GM13977 (cell line): ENCODE results near the gene ARHGAP11A.

Source experiments
- DNase-seq: peaks from one replicate; pipeline ENCODE4 v3.0.0; 2012; ENCODE audit warnings: low spot score
- CTCF ChIP-seq: IDR thresholded peaks from 2 replicates; pipeline ENCODE4 v1.5.1; 2012; ENCODE audit warnings: mild to moderate bottlenecking, control low read depth; ENCODE audit not compliant: insufficient read depth; ENCODE audit errors: extremely low read depth, missing control alignments
- in situ Hi-C: fragments of 300-500 bp; cut with MboI; formaldehyde crosslinking; loops from one replicate; pipeline ENCODE4 v1.12.0; 2022; ENCODE audit warnings: low sequenced_read_pairs, low pct_unique_long_range_greater_than_20kb, mixed read lengths, inconsistent platforms; ENCODE audit not compliant: unreplicated experiment

ARHGAP11A gene

GRCh38 chr15:32649342-32649741 is 34.0 kb downstream of the ARHGAP11A start:
- in situ Hi-C loops: no loop called here
- DNase-seq: no peak
- TF ChIP-seq CTCF: peak; percentile 3

- in situ Hi-C loops: loop anchor here (25.0 kb wide), 1 partner anchor 186 kb away; no protein-coding TSS in a partner anchor
Measured at GRCh38 chr15:32651229-32651837, 36.0 kb downstream of the ARHGAP11A start.

GRCh38 chr15:32652178-32652577 is 36.9 kb downstream of the ARHGAP11A start:
- TF ChIP-seq CTCF: no peak

More at GRCh38 chr15:32651229-32651837, 36.0 kb downstream of the ARHGAP11A start:
- TF ChIP-seq CTCF: peak; percentile 96
- peak; percentile 70 for DNase-seq

GRCh38 chr15:32656091-32656490 is 40.8 kb downstream of the ARHGAP11A start:
- no peak for DNase-seq
- in situ Hi-C loops: loop anchor here (25.0 kb wide), 1 partner anchor 181 kb away; no protein-coding TSS in a partner anchor

More at GRCh38 chr15:32652178-32652577, 36.9 kb downstream of the ARHGAP11A start:
- in situ Hi-C loops: loop anchor here (25.0 kb wide), 1 partner anchor 185 kb away; no protein-coding TSS in a partner anchor
- DNase-seq: no peak

GRCh38 chr15:32656496-32656895 is 41.2 kb downstream of the ARHGAP11A start:
- in situ Hi-C loops: loop anchor here (25.0 kb wide), 1 partner anchor 181 kb away; no protein-coding TSS in a partner anchor
- no peak for DNase-seq
- TF ChIP-seq CTCF: no peak

More at GRCh38 chr15:32656091-32656490, 40.8 kb downstream of the ARHGAP11A start:
- no peak for TF ChIP-seq CTCF

GRCh38 chr15:32657198-32657883 is 42.0 kb downstream of the ARHGAP11A start:
- DNase-seq: peak; percentile 23
- peak; percentile 35 for TF ChIP-seq CTCF
- in situ Hi-C loops: loop anchor here (25.0 kb wide), 1 partner anchor 180 kb away; no protein-coding TSS in a partner anchor
